ENCODE results near the gene ADAM12. TPM values are rescaled to one million over a fixed set of nuclear protein-coding genes. Genes with fewer than 3 reads are reported as not detected.
A peak's percentile ranks its signal among the peaks of the same experiment; 100 is the strongest.

ADAM12 gene
- total RNA-seq, 1 donor from 2014 or later: 8.0 TPM

DNA sequence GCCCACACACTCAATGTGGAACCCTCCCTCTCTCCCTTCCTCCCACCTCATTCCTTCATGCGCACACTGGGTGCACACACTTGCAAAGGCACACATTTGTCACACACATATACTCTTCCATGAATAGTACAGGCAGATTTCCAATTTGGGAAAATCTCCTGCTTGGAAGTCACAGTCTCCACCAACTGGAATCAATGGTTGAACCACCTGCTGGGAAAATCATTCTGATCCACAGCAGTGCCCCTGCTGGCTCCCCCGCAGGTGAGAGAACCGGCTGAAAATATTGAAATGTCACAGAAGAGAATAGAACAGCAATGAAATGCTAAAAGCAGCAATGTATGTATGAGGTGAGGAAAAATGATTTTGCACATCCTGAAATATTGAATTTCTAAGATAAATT is 232.7 kb downstream of the ADAM12 start:
- Mint-ChIP-seq H3K4me1 (peaks cover 43% of the 10 kb centered on the region), H3K27ac (no peak overlapping the region), H3K27me3 (ENCODE audit: insufficient read depth, low read depth) (peaks cover 6% of the 10 kb centered on the region), H3K9me3 (no peaks in the 10 kb centered on the region), H3K36me3 (no peaks in the 10 kb centered on the region), H3K4me3 (no peak overlapping the region)
- H4K20me1 ChIP-seq (ENCODE audit: low read depth): no peaks in the 10 kb centered on the region
- peaks cover 14% of the 10 kb centered on the region for H3K36me3 ChIP-seq
- no peaks in the 10 kb centered on the region for H3K79me2 ChIP-seq (ENCODE audit: low read depth)
- peaks cover 9% of the 10 kb centered on the region for H3K9me3 ChIP-seq (ENCODE audit: low read depth)
- H3F3A ChIP-seq (ENCODE audit: low read depth): peaks cover 49% of the 10 kb centered on the region
- H3K4me2 ChIP-seq: peak overlapping the region; percentile 67
- no peak overlapping the region for H2AFZ ChIP-seq (replicated peaks)
- no peak for TF ChIP-seq EZH2 (IDR thresholded peaks at IDR 0.05)
- TF ChIP-seq, protein P1, sequence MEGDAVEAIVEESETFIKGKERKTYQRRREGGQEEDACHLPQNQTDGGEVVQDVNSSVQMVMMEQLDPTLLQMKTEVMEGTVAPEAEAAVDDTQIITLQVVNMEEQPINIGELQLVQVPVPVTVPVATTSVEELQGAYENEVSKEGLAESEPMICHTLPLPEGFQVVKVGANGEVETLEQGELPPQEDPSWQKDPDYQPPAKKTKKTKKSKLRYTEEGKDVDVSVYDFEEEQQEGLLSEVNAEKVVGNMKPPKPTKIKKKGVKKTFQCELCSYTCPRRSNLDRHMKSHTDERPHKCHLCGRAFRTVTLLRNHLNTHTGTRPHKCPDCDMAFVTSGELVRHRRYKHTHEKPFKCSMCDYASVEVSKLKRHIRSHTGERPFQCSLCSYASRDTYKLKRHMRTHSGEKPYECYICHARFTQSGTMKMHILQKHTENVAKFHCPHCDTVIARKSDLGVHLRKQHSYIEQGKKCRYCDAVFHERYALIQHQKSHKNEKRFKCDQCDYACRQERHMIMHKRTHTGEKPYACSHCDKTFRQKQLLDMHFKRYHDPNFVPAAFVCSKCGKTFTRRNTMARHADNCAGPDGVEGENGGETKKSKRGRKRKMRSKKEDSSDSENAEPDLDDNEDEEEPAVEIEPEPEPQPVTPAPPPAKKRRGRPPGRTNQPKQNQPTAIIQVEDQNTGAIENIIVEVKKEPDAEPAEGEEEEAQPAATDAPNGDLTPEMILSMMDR (IDR thresholded peaks at IDR 0.05): peak; percentile 6
- DNase-seq (ENCODE audit: low spot score): no peak
- peaks cover 54% of the 10 kb centered on the region for H3K4me1 ChIP-seq
- peak overlapping the region; percentile 72 for H3K27ac ChIP-seq
- no peak overlapping the region for H3K4me3 ChIP-seq
- H3K9ac ChIP-seq: no peak overlapping the region
- H3K27me3 ChIP-seq: no peaks in the 10 kb centered on the region

DNA sequence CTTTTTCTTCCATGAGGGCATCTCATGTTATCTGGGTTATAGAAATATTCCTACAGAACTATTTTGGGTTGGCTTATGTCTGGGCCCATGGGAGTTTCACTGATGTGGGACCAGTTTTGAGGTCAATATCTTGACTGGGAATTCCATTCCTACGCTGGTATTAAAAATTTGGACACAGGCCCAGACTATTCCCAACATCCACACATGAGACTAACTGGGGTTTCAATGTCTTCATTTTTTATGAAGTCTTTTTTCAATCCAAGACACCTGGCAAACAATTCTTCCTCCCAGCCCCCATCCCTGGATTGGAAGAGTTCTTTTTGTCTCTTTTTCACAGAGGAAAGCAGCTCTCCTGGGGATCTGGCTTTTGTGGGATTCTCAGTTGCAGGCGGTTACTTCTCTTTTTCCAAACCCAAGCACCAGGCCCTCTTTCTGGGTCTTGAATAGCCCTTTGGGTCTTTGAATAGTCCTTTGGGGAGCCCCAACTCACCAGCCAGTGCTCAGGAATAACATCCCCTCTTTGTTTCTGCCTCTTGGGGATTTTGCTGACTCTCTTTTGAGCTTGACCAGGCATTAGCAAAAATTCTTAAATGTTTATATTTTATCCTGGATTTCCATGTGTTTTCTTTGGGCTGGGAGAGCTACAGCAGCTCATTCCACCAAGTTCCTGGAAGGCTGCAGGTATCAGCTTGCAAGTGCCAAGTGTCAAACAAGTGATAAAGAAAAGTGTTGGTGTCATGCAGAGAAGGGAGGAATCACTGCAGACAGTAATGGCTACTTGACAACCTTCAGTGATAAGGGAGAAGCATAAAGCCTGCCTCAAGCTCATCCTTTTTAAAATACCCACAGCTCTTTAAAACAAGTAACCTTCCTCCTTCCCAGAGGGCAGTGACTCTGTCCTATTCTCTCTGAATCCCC is 234.3 kb downstream of the ADAM12 start:
- peaks cover 5% of the 10 kb centered on the region for H3K27me3 Mint-ChIP-seq (ENCODE audit: insufficient read depth, low read depth)
- TF ChIP-seq, protein P1 (IDR thresholded peaks at IDR 0.05): no peak
- TF ChIP-seq EZH2phosphoT487 (IDR thresholded peaks at IDR 0.05) (no peak), EZH2 (IDR thresholded peaks at IDR 0.05) (no peak)
- H3K27ac ChIP-seq: peak overlapping the region; percentile 72
- no peak overlapping the region for H2AFZ ChIP-seq (replicated peaks)
- peaks cover 45% of the 10 kb centered on the region for H3K4me1 Mint-ChIP-seq
- H3K9me3 Mint-ChIP-seq: peaks cover 3% of the 10 kb centered on the region
- peak overlapping the region; percentile 10 for H3K4me3 ChIP-seq
- no peaks in the 10 kb centered on the region for H3K27me3 ChIP-seq
- peak overlapping the region; percentile 82 for H3K27ac Mint-ChIP-seq
- peak overlapping the region; percentile 67 for H3K4me2 ChIP-seq
- no peaks in the 10 kb centered on the region for H3K79me2 ChIP-seq (ENCODE audit: low read depth)
- no peaks in the 10 kb centered on the region for H4K20me1 ChIP-seq (ENCODE audit: low read depth)
- H3K4me3 Mint-ChIP-seq: no peak overlapping the region
- H3K9me3 ChIP-seq (ENCODE audit: low read depth): peaks cover 12% of the 10 kb centered on the region
- peaks cover 66% of the 10 kb centered on the region for H3K4me1 ChIP-seq
- DNase-seq (ENCODE audit: low spot score): peak; percentile 68
- peaks cover 65% of the 10 kb centered on the region for H3F3A ChIP-seq (ENCODE audit: low read depth)
- no peak overlapping the region for H3K9ac ChIP-seq
- peaks cover 15% of the 10 kb centered on the region for H3K36me3 ChIP-seq
- H3K36me3 Mint-ChIP-seq: no peaks in the 10 kb centered on the region

DNA sequence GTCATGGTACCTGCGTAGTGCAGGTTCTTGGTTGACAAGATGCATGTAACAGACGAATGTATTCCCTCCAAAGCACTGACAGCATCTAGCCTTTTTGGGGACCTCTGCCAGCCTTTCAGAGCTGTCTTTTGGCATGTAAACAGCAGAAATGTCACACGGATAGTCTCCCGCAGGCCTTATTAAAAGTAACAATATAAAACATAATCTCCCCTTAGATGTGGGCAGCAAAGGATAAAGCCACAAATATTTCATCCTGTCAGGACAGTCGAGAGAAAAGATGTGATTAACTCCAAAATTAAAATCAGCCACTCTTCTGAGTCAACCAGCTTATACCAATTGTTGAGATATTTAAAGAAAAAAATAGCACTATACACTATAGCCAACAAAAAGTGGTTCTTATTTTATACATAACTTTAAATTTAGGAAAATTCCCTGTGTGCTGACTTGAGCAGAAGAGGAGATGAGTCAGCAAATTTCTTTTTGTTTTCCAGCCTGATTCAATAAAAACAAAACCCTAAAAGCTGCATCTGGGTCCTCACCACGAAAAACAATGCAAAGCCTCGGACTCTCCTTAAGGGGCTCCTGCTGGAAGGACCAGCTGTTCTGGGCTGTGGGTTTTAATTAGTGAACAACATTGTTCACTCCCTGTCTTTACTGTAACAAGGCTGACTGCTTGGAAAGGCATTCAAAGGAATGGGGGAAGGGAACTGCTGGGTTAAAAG is 240.2 kb downstream of the ADAM12 start:
- no peak overlapping the region for H3K4me3 Mint-ChIP-seq
- H3K4me1 Mint-ChIP-seq: peaks cover 10% of the 10 kb centered on the region
- Histone ChIP-seq H3K9ac (no peak overlapping the region), H3K27me3 (no peaks in the 10 kb centered on the region), H3K4me2 (peak overlapping the region; percentile 49), H3K4me3 (no peak overlapping the region), H3K36me3 (peaks cover 15% of the 10 kb centered on the region), H4K20me1 (ENCODE audit: low read depth) (no peaks in the 10 kb centered on the region), H3K79me2 (ENCODE audit: low read depth) (no peaks in the 10 kb centered on the region), H3K4me1 (peaks cover 43% of the 10 kb centered on the region), H2AFZ (replicated peaks) (no peak overlapping the region), H3K9me3 (ENCODE audit: low read depth) (peaks cover 12% of the 10 kb centered on the region), H3K27ac (peak overlapping the region; percentile 94), H3F3A (ENCODE audit: low read depth) (peaks cover 61% of the 10 kb centered on the region)
- peaks cover 7% of the 10 kb centered on the region for H3K9me3 Mint-ChIP-seq
- H3K36me3 Mint-ChIP-seq: no peaks in the 10 kb centered on the region
- peak; percentile 79 for DNase-seq (ENCODE audit: low spot score)
- TF ChIP-seq, protein P1 (IDR thresholded peaks at IDR 0.05): no peak
- TF ChIP-seq EZH2 (IDR thresholded peaks at IDR 0.05): no peak
- no peak for TF ChIP-seq EZH2phosphoT487 (IDR thresholded peaks at IDR 0.05)
- peak overlapping the region; percentile 40 for H3K27ac Mint-ChIP-seq
- peaks cover 6% of the 10 kb centered on the region for H3K27me3 Mint-ChIP-seq (ENCODE audit: insufficient read depth, low read depth)
